ENCODE results near the gene COLQ.

DNA sequence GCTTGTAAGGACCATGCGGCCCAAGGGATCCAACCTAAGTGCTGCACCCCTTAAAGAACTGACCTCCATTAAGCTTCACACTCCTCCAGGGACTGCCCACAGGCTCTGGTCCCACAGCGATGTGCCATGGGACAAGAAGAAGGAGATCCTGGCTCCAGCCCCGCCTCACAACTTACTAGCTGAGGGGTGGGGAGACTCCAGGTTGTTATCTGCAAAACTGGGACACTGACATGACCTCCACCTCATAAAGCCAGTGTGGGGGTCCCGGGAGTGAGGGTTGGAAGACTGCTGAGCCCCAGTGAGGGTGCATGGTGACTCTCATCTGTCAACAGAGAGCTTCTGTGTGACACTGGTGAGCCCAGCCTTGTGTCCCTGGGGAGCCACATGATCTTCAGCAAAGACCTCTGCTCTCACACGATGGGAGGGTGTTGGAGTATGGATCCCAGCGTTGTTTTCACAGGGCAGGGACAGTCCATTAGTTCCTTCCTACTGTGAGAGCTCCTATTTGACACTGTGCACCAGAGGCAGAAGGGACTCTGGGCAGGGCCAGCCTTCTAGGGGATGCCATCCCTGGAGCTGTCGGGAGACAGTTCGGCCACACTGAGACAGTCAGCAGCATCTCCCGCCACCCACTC lies 67.4 kb downstream of the COLQ start:
- TF ChIP-seq, protein P1, sequence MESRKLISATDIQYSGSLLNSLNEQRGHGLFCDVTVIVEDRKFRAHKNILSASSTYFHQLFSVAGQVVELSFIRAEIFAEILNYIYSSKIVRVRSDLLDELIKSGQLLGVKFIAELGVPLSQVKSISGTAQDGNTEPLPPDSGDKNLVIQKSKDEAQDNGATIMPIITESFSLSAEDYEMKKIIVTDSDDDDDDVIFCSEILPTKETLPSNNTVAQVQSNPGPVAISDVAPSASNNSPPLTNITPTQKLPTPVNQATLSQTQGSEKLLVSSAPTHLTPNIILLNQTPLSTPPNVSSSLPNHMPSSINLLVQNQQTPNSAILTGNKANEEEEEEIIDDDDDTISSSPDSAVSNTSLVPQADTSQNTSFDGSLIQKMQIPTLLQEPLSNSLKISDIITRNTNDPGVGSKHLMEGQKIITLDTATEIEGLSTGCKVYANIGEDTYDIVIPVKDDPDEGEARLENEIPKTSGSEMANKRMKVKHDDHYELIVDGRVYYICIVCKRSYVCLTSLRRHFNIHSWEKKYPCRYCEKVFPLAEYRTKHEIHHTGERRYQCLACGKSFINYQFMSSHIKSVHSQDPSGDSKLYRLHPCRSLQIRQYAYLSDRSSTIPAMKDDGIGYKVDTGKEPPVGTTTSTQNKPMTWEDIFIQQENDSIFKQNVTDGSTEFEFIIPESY (IDR thresholded peaks at IDR 0.05), result no peak
- TF ChIP-seq, protein P2, sequence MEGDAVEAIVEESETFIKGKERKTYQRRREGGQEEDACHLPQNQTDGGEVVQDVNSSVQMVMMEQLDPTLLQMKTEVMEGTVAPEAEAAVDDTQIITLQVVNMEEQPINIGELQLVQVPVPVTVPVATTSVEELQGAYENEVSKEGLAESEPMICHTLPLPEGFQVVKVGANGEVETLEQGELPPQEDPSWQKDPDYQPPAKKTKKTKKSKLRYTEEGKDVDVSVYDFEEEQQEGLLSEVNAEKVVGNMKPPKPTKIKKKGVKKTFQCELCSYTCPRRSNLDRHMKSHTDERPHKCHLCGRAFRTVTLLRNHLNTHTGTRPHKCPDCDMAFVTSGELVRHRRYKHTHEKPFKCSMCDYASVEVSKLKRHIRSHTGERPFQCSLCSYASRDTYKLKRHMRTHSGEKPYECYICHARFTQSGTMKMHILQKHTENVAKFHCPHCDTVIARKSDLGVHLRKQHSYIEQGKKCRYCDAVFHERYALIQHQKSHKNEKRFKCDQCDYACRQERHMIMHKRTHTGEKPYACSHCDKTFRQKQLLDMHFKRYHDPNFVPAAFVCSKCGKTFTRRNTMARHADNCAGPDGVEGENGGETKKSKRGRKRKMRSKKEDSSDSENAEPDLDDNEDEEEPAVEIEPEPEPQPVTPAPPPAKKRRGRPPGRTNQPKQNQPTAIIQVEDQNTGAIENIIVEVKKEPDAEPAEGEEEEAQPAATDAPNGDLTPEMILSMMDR (IDR thresholded peaks at IDR 0.05; ENCODE audit: low read depth, low read length, missing input control), result no peak
- TF ChIP-seq SP1 (IDR thresholded peaks at IDR 0.05) (no peak), YY1 (IDR thresholded peaks at IDR 0.05) (no peak), RAD21 (IDR thresholded peaks at IDR 0.05) (no peak), FOXA2 (IDR thresholded peaks at IDR 0.05) (no peak), GABPA (IDR thresholded peaks at IDR 0.05 in 1 of 2, conservative IDR thresholded peaks at IDR 0.05 in 1 of 2) (no peak), EGR1 (IDR thresholded peaks at IDR 0.05; ENCODE audit: low read depth in 2 of 2) (no peak)
- TF ChIP-seq, protein P3, sequence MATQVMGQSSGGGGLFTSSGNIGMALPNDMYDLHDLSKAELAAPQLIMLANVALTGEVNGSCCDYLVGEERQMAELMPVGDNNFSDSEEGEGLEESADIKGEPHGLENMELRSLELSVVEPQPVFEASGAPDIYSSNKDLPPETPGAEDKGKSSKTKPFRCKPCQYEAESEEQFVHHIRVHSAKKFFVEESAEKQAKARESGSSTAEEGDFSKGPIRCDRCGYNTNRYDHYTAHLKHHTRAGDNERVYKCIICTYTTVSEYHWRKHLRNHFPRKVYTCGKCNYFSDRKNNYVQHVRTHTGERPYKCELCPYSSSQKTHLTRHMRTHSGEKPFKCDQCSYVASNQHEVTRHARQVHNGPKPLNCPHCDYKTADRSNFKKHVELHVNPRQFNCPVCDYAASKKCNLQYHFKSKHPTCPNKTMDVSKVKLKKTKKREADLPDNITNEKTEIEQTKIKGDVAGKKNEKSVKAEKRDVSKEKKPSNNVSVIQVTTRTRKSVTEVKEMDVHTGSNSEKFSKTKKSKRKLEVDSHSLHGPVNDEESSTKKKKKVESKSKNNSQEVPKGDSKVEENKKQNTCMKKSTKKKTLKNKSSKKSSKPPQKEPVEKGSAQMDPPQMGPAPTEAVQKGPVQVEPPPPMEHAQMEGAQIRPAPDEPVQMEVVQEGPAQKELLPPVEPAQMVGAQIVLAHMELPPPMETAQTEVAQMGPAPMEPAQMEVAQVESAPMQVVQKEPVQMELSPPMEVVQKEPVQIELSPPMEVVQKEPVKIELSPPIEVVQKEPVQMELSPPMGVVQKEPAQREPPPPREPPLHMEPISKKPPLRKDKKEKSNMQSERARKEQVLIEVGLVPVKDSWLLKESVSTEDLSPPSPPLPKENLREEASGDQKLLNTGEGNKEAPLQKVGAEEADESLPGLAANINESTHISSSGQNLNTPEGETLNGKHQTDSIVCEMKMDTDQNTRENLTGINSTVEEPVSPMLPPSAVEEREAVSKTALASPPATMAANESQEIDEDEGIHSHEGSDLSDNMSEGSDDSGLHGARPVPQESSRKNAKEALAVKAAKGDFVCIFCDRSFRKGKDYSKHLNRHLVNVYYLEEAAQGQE (IDR thresholded peaks at IDR 0.05), result no peak
- TF ChIP-seq, protein P4, sequence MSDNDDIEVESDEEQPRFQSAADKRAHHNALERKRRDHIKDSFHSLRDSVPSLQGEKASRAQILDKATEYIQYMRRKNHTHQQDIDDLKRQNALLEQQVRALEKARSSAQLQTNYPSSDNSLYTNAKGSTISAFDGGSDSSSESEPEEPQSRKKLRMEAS (IDR thresholded peaks at IDR 0.05), result no peak
- TF ChIP-seq, protein P5, sequence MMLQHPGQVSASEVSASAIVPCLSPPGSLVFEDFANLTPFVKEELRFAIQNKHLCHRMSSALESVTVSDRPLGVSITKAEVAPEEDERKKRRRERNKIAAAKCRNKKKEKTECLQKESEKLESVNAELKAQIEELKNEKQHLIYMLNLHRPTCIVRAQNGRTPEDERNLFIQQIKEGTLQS (IDR thresholded peaks at IDR 0.05), result no peak
